Muscle layer of colon (tissue), 2 donors: ENCODE data around the gene MINK1.
"Not testable (repeated sequence)": the region's sequence is repeated elsewhere in the genome, so short reads cannot be mapped to it uniquely, and the experiment has no call there.

Experiments
- H3K27ac ChIP-seq: one replicate; pipeline ENCODE4 v1.7.0; 2013; ENCODE audit warnings: low read depth, mild to moderate bottlenecking, low read length, moderate library complexity
- H3K27me3 ChIP-seq, 2 donors: one replicate each; pipeline ENCODE4 v1.7.0; 2013; ENCODE audit warnings: low read length in 2 of 2, mild to moderate bottlenecking in 2 of 2; ENCODE audit not compliant: insufficient read depth in 2 of 2, control insufficient read depth in 1 of 2
- H3K36me3 ChIP-seq: one replicate; pipeline ENCODE4 v1.7.0; 2013; ENCODE audit warnings: mild to moderate bottlenecking, low read length; ENCODE audit not compliant: insufficient read depth
- H3K4me1 ChIP-seq: one replicate; pipeline ENCODE4 v1.7.0; 2013; ENCODE audit warnings: mild to moderate bottlenecking, low read length; ENCODE audit not compliant: insufficient read depth
- H3K4me3 ChIP-seq, 2 donors: one replicate each; pipeline ENCODE4 v1.7.0; 2013; ENCODE audit warnings: low read length in 2 of 2, low read depth in 1 of 2, mild to moderate bottlenecking in 1 of 2, moderate library complexity in 1 of 2
- H3K9ac ChIP-seq: one replicate; pipeline ENCODE4 v1.7.0; 2013; ENCODE audit warnings: low read length
- H3K9me3 ChIP-seq: one replicate; pipeline ENCODE4 v1.7.0; 2013; ENCODE audit warnings: mild to moderate bottlenecking, low read length
- donor health status: abdominal sarcoma.
- donor health status: Adenocarcinoma of cecum.

Gene MINK1

GRCh38 chr17:4852567-4853207 lies 19.5 kb downstream of the MINK1 start:
- no peaks in the 10 kb centered on the region for H3K36me3 ChIP-seq
- H3K27me3 ChIP-seq: no peaks in the 10 kb centered on the region
- H3K4me3 ChIP-seq: no peak overlapping the region
- peaks cover 7% of the 10 kb centered on the region for H3K4me1 ChIP-seq
- H3K27ac ChIP-seq: no peak overlapping the region
- H3K9ac ChIP-seq: no peak overlapping the region
- H3K9me3 ChIP-seq: no peaks in the 10 kb centered on the region

- H3K27ac ChIP-seq: no peak overlapping the region
- H3K4me1 ChIP-seq: peaks cover 12% of the 10 kb centered on the region
- H3K9ac ChIP-seq: no peak overlapping the region
Observed at GRCh38 chr17:4853208-4853671, 20.1 kb downstream of the MINK1 start.

GRCh38 chr17:4854111-4854681 lies 21.1 kb downstream of the MINK1 start:
- H3K36me3 ChIP-seq: no peaks in the 10 kb centered on the region
- H3K4me1 ChIP-seq: peaks cover 20% of the 10 kb centered on the region
- H3K27me3 ChIP-seq: no peaks in the 10 kb centered on the region
- H3K9me3 ChIP-seq: no peaks in the 10 kb centered on the region
- no peak overlapping the region for H3K9ac ChIP-seq
- no peak overlapping the region for H3K27ac ChIP-seq
- H3K4me3 ChIP-seq: no peak overlapping the region

More at GRCh38 chr17:4853208-4853671, 20.1 kb downstream of the MINK1 start:
- Histone ChIP-seq H3K36me3 (no peaks in the 10 kb centered on the region), H3K4me3 (no peak overlapping the region), H3K27me3 (no peaks in the 10 kb centered on the region), H3K9me3 (no peaks in the 10 kb centered on the region)

GRCh38 chr17:4856271-4856936 lies 23.3 kb downstream of the MINK1 start:
- Histone ChIP-seq H3K4me3 (no peak overlapping the region), H3K36me3 (peaks cover 5% of the 10 kb centered on the region), H3K9me3 (no peaks in the 10 kb centered on the region), H3K27ac (no peak overlapping the region), H3K4me1 (peaks cover 21% of the 10 kb centered on the region), H3K27me3 (no peaks in the 10 kb centered on the region), H3K9ac (no peak overlapping the region)

GRCh38 chr17:4856937-4857314 lies 23.8 kb downstream of the MINK1 start:
- Histone ChIP-seq H3K27me3 (no peaks in the 10 kb centered on the region), H3K4me3 (no peak overlapping the region), H3K9ac (no peak overlapping the region), H3K36me3 (peaks cover 5% of the 10 kb centered on the region), H3K27ac (no peak overlapping the region), H3K4me1 (peaks cover 21% of the 10 kb centered on the region), H3K9me3 (no peaks in the 10 kb centered on the region)

- not testable (repeated sequence) for H3K27ac ChIP-seq, H3K4me3 ChIP-seq, H3K9ac ChIP-seq, H3K9me3 ChIP-seq, H3K27me3 ChIP-seq, H3K36me3 ChIP-seq
- H3K4me1 ChIP-seq: peaks cover 18% of the 10 kb centered on the region
Observed at GRCh38 chr17:4857347-4857746, 24.2 kb downstream of the MINK1 start.

GRCh38 chr17:4858068-4858881 lies 25.1 kb downstream of the MINK1 start:
- Histone ChIP-seq H3K27ac (peak overlapping the region; percentile 27), H3K9me3 (no peaks in the 10 kb centered on the region), H3K4me1 (peaks cover 17% of the 10 kb centered on the region), H3K4me3 (no peak overlapping the region), H3K27me3 (no peaks in the 10 kb centered on the region), H3K36me3 (peaks cover 5% of the 10 kb centered on the region), H3K9ac (no peak overlapping the region)

GRCh38 chr17:4858882-4859260 lies 25.7 kb downstream of the MINK1 start:
- no peaks in the 10 kb centered on the region for H3K9me3 ChIP-seq
- no peak overlapping the region for H3K4me3 ChIP-seq
- no peak overlapping the region for H3K9ac ChIP-seq
- H3K4me1 ChIP-seq: peaks cover 17% of the 10 kb centered on the region
- H3K27me3 ChIP-seq: no peaks in the 10 kb centered on the region
- peaks cover 5% of the 10 kb centered on the region for H3K36me3 ChIP-seq
- peak overlapping the region; percentile 27 for H3K27ac ChIP-seq

GRCh38 chr17:4859816-4860625 lies 26.9 kb downstream of the MINK1 start:
- Histone ChIP-seq H3K4me3 (no peak overlapping the region), H3K27me3 (no peaks in the 10 kb centered on the region), H3K36me3 (peaks cover 5% of the 10 kb centered on the region), H3K9me3 (no peaks in the 10 kb centered on the region), H3K9ac (no peak overlapping the region), H3K4me1 (peaks cover 17% of the 10 kb centered on the region), H3K27ac (no peak overlapping the region)

GRCh38 chr17:4860651-4861050 lies 27.5 kb downstream of the MINK1 start:
- peaks cover 5% of the 10 kb centered on the region for H3K36me3 ChIP-seq
- H3K9ac ChIP-seq: no peak overlapping the region
- no peaks in the 10 kb centered on the region for H3K9me3 ChIP-seq
- peaks cover 17% of the 10 kb centered on the region for H3K4me1 ChIP-seq
- no peak overlapping the region for H3K4me3 ChIP-seq
- no peak overlapping the region for H3K27ac ChIP-seq
- no peaks in the 10 kb centered on the region for H3K27me3 ChIP-seq

- Histone ChIP-seq H3K4me3 (no peak overlapping the region), H3K36me3 (peaks cover 5% of the 10 kb centered on the region), H3K27ac (no peak overlapping the region), H3K4me1 (peaks cover 17% of the 10 kb centered on the region), H3K9ac (no peak overlapping the region), H3K27me3 (no peaks in the 10 kb centered on the region), H3K9me3 (no peaks in the 10 kb centered on the region)
Observed at GRCh38 chr17:4861052-4861451, 27.9 kb downstream of the MINK1 start.
